Kidney (tissue), 14 donors: Measurements from ENCODE around the gene PDZD2. TPM values are rescaled to one million over a fixed set of nuclear protein-coding genes. Genes with fewer than 3 reads are reported as not detected.

Experiments used
- DNase-seq, 5 donors: peaks; one replicate each; pipeline ENCODE4 v3.0.0-alpha.2; 2013 to 2020
- FAIRE-seq: peaks from 2 replicates; lab custom pipeline; 2012; peaks lifted over from hg19 to GRCh38; lab: Jason Lieb, UNC
- H3K27ac ChIP-seq, 2 donors: one replicate each; pipeline ENCODE4 v1.7.0; 2013; ENCODE audit warnings: low read depth in 2 of 2, low read length in 2 of 2, inconsistent platforms in 1 of 2
- H3K27me3 ChIP-seq: one replicate; pipeline ENCODE4 v1.7.1; 2013; ENCODE audit warnings: low read length, inconsistent platforms; ENCODE audit not compliant: control insufficient read depth, insufficient read depth
- H3K36me3 ChIP-seq, 3 donors: one replicate each; pipeline versions ENCODE4 v1.7.0 to v1.7.1; 2013; ENCODE audit warnings: low read length in 3 of 3, control low read depth in 1 of 3, inconsistent platforms in 1 of 3; ENCODE audit not compliant: insufficient read depth in 3 of 3, control insufficient read depth in 2 of 3
- H3K4me1 ChIP-seq, 3 donors: one replicate each; pipeline versions ENCODE4 v1.7.0 to v1.7.1; 2013; ENCODE audit warnings: low read length in 3 of 3, inconsistent platforms in 1 of 3, low read depth in 1 of 3; ENCODE audit not compliant: control insufficient read depth in 2 of 3, insufficient read depth in 2 of 3
- H3K4me3 ChIP-seq, 3 donors: one replicate each; pipeline versions ENCODE4 v1.7.0 to v1.8.1; 2013; ENCODE audit warnings: low read length in 3 of 3, control low read depth in 1 of 3, inconsistent platforms in 1 of 3
- H3K9ac ChIP-seq, 3 donors: one replicate each; pipeline versions ENCODE4 v1.7.0 to v1.7.1; 2013; ENCODE audit warnings: low read length in 3 of 3, control low read depth in 1 of 3, inconsistent platforms in 1 of 3
- H3K9me3 ChIP-seq, 3 donors: one replicate each; pipeline versions ENCODE4 v1.7.0 to v1.7.1; 2013; ENCODE audit warnings: low read length in 3 of 3, control low read depth in 1 of 3, inconsistent platforms in 1 of 3; ENCODE audit not compliant: control insufficient read depth in 2 of 3, insufficient read depth in 1 of 3
- CTCF ChIP-seq: IDR thresholded peaks from 3 replicates; pipeline ENCODE4 v1.5.1; 2012; ENCODE audit warnings: mild to moderate bottlenecking, moderate library complexity, borderline replicate concordance; ENCODE audit not compliant: insufficient read depth; ENCODE audit errors: extremely low read depth
- intact Hi-C: fragments of 100-400 bp; cut with DNase I; formaldehyde crosslinking; loops from one replicate; pipeline ENCODE4 v1.11.1; 2022
- polyA plus RNA-seq: library from polyadenylated mRNA; stranded (reverse); fragments of 350-450 nt; fragmentation: Illumina TruSeq; extraction: RNeasy Lipid Tissue Mini Kit (QIAGEN cat#74804); gene quantifications from one replicate; pipeline ENCODE4 v1.2.3, GENCODE V29; 2014; ENCODE audit warnings: low read depth, low replicate concordance; ENCODE audit not compliant: insufficient read depth
- total RNA-seq: library from RNA; stranded (reverse); fragmentation: NEBNext Ultra II Directional; extraction: Animal tissue kit (Norgen Biotek cat#: 25700); gene quantifications from one replicate; pipeline ENCODE4 v1.2.1, GENCODE V29; 2021
- donor health status: control.
- donor health status: control.
- donor health status: control.
- donor health status: control.
- donor health status: control.
- donor health status: DM: yes; HTN: yes; CAD: no.
- donor health status: Normal renal cell carcinoma (clear cell type).

PDZD2 gene
- total and polyA plus RNA-seq, 2 donors from 2014 or later, result 6.2 to 14.8 TPM

- Histone ChIP-seq H3K36me3 (no peaks in the 10 kb centered on the region), H3K27me3 (no peaks in the 10 kb centered on the region), H3K9ac (no peak overlapping the region), H3K9me3 (no peaks in the 10 kb centered on the region), H3K4me1 (peaks cover 0 to 7% (median 0%) of the 10 kb centered on the region in 3 donors), H3K4me3 (no peak overlapping the region), H3K27ac (no peak overlapping the region)
- no peak for DNase-seq
- FAIRE-seq, result no peak
- intact Hi-C loops, result no loop called here
- TF ChIP-seq CTCF, result no peak
Measured at GRCh38 chr5:31641059-31641458, 2.1 kb downstream of the PDZD2 start.

- H3K27me3 ChIP-seq, result no peaks in the 10 kb centered on the region
- peaks cover 0 to 7% (median 0%) of the 10 kb centered on the region in 3 donors for H3K4me1 ChIP-seq
- no peaks in the 10 kb centered on the region for H3K9me3 ChIP-seq
- no peaks in the 10 kb centered on the region for H3K36me3 ChIP-seq
- DNase-seq (no peak), FAIRE-seq (no peak)
- no peak overlapping the region for H3K4me3 ChIP-seq
- TF ChIP-seq CTCF, result no peak
- H3K27ac ChIP-seq, result no peak overlapping the region
- no peak overlapping the region for H3K9ac ChIP-seq
- intact Hi-C loops, result no loop called here
Measured at GRCh38 chr5:31641575-31641974, 2.6 kb downstream of the PDZD2 start.

GRCh38 chr5:31645420-31646081, 6.6 kb downstream of the PDZD2 start:
- TF ChIP-seq CTCF, result no peak
- Histone ChIP-seq H3K27ac (no peak overlapping the region), H3K9me3 (no peaks in the 10 kb centered on the region), H3K4me3 (no peak overlapping the region), H3K4me1 (no peaks in the 10 kb centered on the region), H3K36me3 (no peaks in the 10 kb centered on the region), H3K27me3 (no peaks in the 10 kb centered on the region), H3K9ac (no peak overlapping the region)
- FAIRE-seq, result no peak
- no peak for DNase-seq
- intact Hi-C loops, result no loop called here

- intact Hi-C loops, result no loop called here
- DNase-seq (no peak), FAIRE-seq (no peak)
Measured at GRCh38 chr5:31648326-31648725, 9.4 kb downstream of the PDZD2 start.

More at GRCh38 chr5:31648326-31648725, 9.4 kb downstream of the PDZD2 start:
- Histone ChIP-seq H3K27me3 (no peaks in the 10 kb centered on the region), H3K9me3 (no peaks in the 10 kb centered on the region), H3K4me3 (no peak overlapping the region), H3K4me1 (no peaks in the 10 kb centered on the region), H3K27ac (no peak overlapping the region), H3K9ac (no peak overlapping the region), H3K36me3 (no peaks in the 10 kb centered on the region)
- TF ChIP-seq CTCF, result no peak
